GM18867 (cell line): ENCODE data around the gene ZKSCAN5.

Experiments
- ATAC-seq: cut with Tn5 transposase; IDR thresholded peaks from one replicate; pipeline ENCODE4 v1.9.1; 2021; ENCODE audit warnings: mild to moderate bottlenecking, moderate library complexity; ENCODE audit not compliant: unreplicated experiment

ZKSCAN5 gene

DNA sequence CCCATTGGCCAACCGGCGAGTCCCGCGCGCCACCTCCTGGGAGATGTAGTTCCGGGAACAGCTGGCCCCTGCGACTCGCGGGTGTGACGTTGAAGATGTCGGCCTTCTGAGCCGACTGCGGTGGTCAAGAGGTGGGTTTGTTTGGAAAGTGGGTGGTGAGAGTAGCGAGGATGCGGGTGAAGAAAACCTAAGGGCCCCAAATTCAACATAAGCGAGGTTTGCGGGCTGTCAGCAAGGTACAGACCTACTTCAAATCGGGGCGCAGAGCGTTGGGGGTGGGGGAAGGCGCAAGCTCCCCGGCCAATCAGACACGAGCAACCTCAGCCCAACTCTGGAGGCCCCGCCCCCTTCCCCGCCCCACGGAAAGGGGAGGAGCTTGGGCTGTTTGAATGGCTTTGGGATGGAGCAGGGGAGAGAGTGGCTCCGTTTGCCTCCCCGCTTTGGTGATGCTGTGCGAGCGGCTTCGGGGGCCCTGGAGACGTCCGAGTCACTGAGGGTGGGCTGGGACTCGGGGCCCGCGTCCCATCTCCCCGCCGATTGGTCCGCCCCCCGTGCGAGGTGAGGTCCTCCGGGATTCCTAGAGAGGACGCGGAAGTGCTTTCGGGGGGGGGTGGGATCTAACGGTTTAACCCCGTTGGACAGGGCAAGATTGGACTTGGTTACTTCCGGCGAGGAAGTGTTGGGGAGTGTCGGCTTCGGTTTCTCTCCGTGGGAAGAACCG lies at the start of gene ZKSCAN5:
TSS of gene ZKSCAN5 (plus strand) at position 60 of the 721 bp plus-strand sequence. CDS start 1,383 bp downstream, outside the sequence.
- peak; percentile 78 for ATAC-seq

GRCh38 chr7:99455874-99456273 lies 48.6 kb upstream of the ZKSCAN5 start:
- ATAC-seq, result no peak

- ATAC-seq, result no peak
Measured at GRCh38 chr7:99456288-99456687, 48.2 kb upstream of the ZKSCAN5 start.

GRCh38 chr7:99457050-99457649 lies 47.3 kb upstream of the ZKSCAN5 start:
- no peak for ATAC-seq

GRCh38 chr7:99457650-99458493 lies 46.6 kb upstream of the ZKSCAN5 start:
- no peak for ATAC-seq

DNA sequence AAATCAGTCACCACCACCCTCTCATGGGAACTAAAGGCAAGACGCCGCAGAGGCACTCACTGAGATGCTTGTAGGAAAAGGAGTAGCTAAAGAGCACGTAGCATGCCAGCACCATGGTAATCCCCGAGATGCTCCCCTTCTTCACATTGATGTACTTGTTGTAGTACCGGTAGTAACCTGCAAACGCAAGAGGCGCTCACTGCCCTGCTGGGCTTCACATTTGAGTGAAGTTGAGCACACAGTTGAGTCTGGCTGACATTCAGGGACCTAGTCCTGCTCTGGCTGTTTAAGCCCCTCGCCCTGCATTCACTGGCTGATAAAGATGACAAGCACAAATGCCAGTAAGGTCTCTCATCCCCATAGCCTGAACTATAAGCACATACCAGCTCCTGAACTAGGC lies 45.4 kb upstream of the ZKSCAN5 start:
- no peak for ATAC-seq

DNA sequence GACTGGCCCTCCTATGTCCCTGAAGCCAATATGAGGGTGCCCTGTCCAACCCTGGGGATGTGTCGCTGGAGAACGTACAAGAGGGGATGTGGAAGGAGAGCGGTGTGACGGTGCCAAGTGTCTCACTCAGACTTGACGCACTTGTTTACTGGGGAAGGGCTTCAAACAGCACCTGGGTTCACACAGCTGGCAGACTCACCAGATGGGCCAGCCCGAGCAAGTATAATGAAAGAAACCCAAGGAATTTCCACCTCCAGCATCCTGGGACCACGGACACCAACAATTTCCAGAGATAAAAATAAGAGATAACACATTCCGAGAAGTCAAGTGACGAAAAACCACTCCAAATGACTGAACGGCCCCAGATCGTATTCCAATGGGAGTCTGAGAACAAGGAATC lies 43.8 kb upstream of the ZKSCAN5 start:
- ATAC-seq, result no peak

DNA sequence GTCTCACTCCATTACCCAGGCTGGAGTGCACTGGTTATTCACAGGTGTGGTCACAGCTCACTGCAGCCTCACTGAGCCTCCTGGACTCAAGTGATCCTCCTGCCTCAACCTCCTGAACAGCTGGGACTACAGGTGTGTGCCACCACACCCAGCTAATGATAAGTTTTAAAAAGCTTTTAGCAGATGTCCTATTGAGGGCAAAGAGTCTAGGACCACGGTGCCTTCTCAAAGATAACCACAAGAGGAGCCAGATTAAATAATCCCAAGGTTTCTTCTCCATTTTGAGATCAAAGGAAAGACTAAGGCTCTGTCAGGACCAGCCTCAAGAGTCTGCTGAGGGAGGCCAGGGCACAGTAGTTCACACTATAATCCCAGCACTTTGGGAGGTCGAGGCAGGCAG lies 43.2 kb upstream of the ZKSCAN5 start:
- no peak for ATAC-seq

DNA sequence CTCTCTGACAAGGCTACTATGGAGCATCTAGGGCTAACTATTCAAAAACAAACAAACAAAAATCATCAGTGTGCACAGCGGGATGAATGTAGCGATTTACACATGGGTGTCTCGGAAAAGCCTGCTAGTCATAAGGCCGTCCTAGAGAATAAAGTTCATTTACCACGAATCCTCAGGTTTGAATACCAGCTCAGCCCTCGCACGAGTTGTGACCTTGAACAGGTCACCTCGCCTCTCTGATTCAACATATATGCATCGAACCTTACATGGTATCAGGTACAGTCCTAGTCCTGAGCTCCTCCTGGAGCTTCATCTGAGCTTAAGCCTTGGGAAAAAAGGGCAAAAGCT lies 39.1 kb upstream of the ZKSCAN5 start:
- ATAC-seq, result no peak

DNA sequence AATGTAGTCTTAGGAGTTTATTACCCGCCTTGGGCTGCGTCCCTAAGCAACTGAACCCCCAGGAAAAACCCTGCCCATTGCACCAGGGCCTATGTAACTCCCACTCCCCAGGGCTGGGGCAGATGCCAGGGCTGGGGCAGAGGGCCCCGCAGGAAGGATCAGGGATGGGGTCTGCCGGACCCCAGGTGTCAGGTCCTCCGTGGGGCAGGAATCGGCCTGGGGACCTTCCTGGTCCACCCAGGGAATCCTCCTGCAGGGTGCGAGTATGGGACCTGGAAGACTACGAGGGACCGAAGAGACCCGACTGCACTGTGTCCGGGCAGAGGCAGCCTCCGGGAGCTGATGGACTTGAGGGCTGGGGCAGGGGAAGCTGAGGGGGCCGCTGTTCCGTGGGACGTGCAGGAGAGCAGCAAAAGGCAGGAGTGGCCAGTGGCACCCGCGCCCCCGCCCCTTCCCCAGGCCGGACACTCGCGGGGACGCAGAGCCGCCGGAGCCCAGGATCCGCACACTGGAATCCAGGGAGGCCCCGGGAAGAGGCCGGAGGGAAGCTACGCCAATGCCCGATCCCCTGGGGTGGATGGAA lies 36.0 kb upstream of the ZKSCAN5 start:
- no peak for ATAC-seq

- ATAC-seq, result no peak
Measured at GRCh38 chr7:99469381-99470065, 34.9 kb upstream of the ZKSCAN5 start.

GRCh38 chr7:99472561-99473314 lies 31.7 kb upstream of the ZKSCAN5 start, which contains the start of gene ZNF789:
ZNF789 (plus strand) TSS chr7:99472890; CDS start chr7:99476457, 3,567 bp downstream.
- peak; percentile 96 for ATAC-seq

DNA sequence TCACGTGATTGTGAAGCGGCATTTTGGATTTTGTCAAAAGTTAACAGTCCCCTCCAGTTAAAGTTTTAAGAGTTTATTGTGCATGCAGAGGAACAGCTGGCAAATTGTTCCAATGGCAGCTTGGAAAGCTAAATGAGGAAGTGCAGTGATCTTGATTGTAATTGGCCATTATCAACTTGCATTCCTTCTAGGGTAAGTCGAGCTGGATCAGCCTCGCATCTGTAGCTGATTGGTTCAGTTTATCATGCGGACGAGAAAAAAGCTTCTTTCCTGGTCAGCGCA lies 31.2 kb upstream of the ZKSCAN5 start:
- no peak for ATAC-seq

DNA sequence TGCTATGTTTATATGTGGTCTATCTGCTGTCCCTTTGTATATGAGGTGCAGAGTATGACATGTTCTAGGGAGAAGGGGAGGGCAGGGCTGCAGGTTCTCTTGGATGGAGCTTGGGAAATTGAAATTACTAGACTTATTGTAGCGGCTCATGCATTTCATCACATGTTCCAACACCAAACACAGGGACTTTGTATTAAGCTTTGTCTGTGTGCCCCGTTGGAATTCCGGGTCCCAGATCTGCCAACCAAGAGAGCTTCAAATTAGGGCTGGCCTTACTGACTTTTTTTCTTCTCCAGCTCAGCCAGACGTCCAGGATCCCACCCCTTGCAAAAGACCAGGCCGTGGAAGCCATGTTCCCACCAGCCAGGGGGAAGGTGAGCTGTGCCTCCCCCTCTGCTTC lies 28.4 kb upstream of the ZKSCAN5 start:
- ATAC-seq, result no peak

GRCh38 chr7:99478464-99479440 lies 25.7 kb upstream of the ZKSCAN5 start:
- ATAC-seq, result no peak

GRCh38 chr7:99485094-99485493 lies 19.4 kb upstream of the ZKSCAN5 start:
- no peak for ATAC-seq

DNA sequence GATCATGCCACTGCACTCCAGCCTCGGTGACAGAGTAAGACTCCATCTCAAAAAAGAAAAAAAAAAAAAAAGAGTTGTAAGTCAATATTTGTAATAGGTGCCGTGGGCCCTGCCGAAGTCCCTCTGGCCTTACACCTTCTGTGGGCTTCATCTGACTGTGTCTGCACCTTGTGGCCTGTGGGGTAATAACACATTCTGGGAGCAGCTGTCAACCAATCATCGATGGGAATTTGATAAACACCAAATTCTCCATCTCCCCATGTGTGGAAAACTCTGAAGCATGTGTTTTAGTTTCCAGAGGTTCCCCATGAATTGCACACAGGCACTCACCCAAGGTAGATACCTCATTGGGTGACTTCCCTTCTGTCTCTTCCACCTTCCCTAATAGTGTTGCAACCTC lies 15.2 kb upstream of the ZKSCAN5 start:
- no peak for ATAC-seq

DNA sequence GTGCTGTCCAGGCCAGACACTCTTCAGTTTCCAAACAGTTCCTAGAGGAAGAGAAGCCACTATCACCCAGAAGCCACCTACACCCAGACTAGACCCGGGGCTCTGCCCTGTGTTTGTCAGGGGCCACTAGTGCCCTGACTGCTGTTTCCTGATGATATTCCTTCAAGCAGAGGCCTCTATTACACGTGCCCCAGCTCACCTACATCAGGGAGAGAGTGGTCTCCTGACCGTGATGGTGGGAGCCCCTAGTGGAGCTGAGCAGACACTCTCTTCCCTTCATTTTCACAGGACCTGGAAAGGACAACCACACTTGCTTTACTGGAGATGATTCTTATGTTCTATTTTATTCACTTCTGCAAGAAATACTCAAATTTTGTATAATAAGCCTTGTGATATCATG lies 13.6 kb upstream of the ZKSCAN5 start:
- ATAC-seq, result no peak

DNA sequence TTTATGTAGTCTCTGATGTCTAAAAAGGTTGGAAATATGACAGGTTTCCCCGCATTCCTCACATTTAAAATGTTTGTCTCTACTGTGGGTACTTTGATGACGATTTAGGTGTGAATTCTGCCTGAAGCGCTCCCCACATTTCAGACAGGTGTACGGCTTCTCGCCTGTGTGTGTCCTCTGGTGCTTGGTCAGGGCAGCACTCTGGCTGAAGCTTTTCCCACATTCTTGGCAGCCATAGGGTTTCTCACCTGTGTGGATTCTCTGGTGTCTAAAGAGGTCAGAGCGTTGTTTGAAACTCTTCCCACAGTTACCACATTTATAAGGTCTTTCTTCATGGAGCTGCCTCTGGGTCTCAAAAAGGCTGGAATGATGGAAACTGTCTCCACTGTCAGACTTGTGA lies 10.6 kb upstream of the ZKSCAN5 start:
- ATAC-seq, result no peak
